ENCODE measurements around the gene CHD1.

CHD1 gene

DNA sequence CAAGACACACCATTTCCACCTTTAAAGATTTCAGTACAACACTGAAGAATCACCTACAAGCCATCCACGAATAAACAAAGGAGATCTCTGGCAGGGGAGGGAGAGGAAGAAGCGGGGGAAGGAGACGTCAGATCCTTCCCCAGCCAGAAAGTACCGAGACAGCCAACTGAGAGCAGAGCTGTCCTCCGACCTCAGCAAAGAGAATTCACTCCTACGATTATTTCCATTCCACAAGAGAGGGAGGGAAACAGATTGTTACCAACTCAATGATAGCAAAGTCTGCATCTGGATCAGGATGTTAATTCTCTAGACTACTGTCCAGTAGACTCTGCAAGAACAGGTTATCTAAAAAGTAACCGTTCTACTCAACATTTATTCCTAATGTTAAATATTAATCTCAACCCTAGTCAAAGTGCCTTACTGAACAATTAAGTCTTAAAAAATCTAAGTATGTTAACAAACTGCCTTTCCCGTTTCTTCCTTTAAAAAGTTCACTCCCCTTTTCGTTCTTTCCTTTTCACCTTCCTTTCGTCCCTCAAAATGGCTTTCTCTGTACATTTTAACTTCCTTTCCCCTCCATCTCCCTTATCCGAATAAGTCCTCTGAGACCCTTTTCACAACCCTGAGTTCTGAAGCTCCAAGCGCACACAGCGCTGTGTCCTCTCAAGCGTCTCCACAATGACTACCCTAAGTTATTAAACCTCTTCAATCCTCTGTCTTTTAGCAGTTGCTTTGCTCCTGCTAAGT is 1.4 kb downstream of the CHD1 start:
- DNase-seq (ENCODE audit: low read depth) = peak; percentile 64
- peak; percentile 37 for TF ChIP-seq POLR2A (IDR thresholded peaks at IDR 0.05; ENCODE audit: extremely low read depth, insufficient read length)
- TF ChIP-seq, protein P1, sequence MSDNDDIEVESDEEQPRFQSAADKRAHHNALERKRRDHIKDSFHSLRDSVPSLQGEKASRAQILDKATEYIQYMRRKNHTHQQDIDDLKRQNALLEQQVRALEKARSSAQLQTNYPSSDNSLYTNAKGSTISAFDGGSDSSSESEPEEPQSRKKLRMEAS (IDR thresholded peaks at IDR 0.05; ENCODE audit: low read depth, low read length) = no peak

GRCh38 chr5:98923966-98924365 is 4.8 kb downstream of the CHD1 start:
- no peak for TF ChIP-seq MYC (IDR thresholded peaks at IDR 0.05; ENCODE audit: low read depth, low read length)
- TF ChIP-seq, protein P2, sequence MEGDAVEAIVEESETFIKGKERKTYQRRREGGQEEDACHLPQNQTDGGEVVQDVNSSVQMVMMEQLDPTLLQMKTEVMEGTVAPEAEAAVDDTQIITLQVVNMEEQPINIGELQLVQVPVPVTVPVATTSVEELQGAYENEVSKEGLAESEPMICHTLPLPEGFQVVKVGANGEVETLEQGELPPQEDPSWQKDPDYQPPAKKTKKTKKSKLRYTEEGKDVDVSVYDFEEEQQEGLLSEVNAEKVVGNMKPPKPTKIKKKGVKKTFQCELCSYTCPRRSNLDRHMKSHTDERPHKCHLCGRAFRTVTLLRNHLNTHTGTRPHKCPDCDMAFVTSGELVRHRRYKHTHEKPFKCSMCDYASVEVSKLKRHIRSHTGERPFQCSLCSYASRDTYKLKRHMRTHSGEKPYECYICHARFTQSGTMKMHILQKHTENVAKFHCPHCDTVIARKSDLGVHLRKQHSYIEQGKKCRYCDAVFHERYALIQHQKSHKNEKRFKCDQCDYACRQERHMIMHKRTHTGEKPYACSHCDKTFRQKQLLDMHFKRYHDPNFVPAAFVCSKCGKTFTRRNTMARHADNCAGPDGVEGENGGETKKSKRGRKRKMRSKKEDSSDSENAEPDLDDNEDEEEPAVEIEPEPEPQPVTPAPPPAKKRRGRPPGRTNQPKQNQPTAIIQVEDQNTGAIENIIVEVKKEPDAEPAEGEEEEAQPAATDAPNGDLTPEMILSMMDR (IDR thresholded peaks at IDR 0.05; ENCODE audit: low read depth, low read length) = no peak
- TF ChIP-seq POLR2A (IDR thresholded peaks at IDR 0.05; ENCODE audit: extremely low read depth, insufficient read length) = no peak
- TF ChIP-seq, protein P1 (IDR thresholded peaks at IDR 0.05; ENCODE audit: low read depth, low read length) = no peak
- DNase-seq (ENCODE audit: low read depth) = no peak
- no peak overlapping the region for H3K4me3 ChIP-seq (ENCODE audit: low read depth, low read length)

More for the DNA sequence above, 1.4 kb downstream of the CHD1 start:
- peak overlapping the region; percentile 97 for H3K4me3 ChIP-seq (ENCODE audit: low read depth, low read length)

GRCh38 chr5:98921947-98922505 is 6.8 kb downstream of the CHD1 start:
- no peak overlapping the region for H3K4me3 ChIP-seq (ENCODE audit: low read depth, low read length)
- TF ChIP-seq MYC (IDR thresholded peaks at IDR 0.05; ENCODE audit: low read depth, low read length) (no peak), POLR2A (IDR thresholded peaks at IDR 0.05; ENCODE audit: extremely low read depth, insufficient read length) (no peak)
- TF ChIP-seq, protein P2 (IDR thresholded peaks at IDR 0.05; ENCODE audit: low read depth, low read length) = no peak
- TF ChIP-seq, protein P1 (IDR thresholded peaks at IDR 0.05; ENCODE audit: low read depth, low read length) = no peak
- DNase-seq (ENCODE audit: low read depth) = no peak

GRCh38 chr5:98917433-98917832 is 11.4 kb downstream of the CHD1 start:
- TF ChIP-seq MYC (IDR thresholded peaks at IDR 0.05; ENCODE audit: low read depth, low read length) (no peak), POLR2A (IDR thresholded peaks at IDR 0.05; ENCODE audit: extremely low read depth, insufficient read length) (no peak)
- TF ChIP-seq, protein P2 (IDR thresholded peaks at IDR 0.05; ENCODE audit: low read depth, low read length) = no peak
- TF ChIP-seq, protein P1 (IDR thresholded peaks at IDR 0.05; ENCODE audit: low read depth, low read length) = no peak
- no peak for DNase-seq (ENCODE audit: low read depth)
- H3K4me3 ChIP-seq (ENCODE audit: low read depth, low read length) = no peak overlapping the region

GRCh38 chr5:98916540-98916939 is 12.3 kb downstream of the CHD1 start:
- H3K4me3 ChIP-seq (ENCODE audit: low read depth, low read length) = no peak overlapping the region
- no peak for TF ChIP-seq MYC (IDR thresholded peaks at IDR 0.05; ENCODE audit: low read depth, low read length)
- TF ChIP-seq, protein P1 (IDR thresholded peaks at IDR 0.05; ENCODE audit: low read depth, low read length) = no peak
- no peak for TF ChIP-seq POLR2A (IDR thresholded peaks at IDR 0.05; ENCODE audit: extremely low read depth, insufficient read length)
- TF ChIP-seq, protein P2 (IDR thresholded peaks at IDR 0.05; ENCODE audit: low read depth, low read length) = no peak
- no peak for DNase-seq (ENCODE audit: low read depth)

GRCh38 chr5:98913911-98914310 is 14.9 kb downstream of the CHD1 start:
- H3K4me3 ChIP-seq (ENCODE audit: low read depth, low read length) = no peak overlapping the region
- TF ChIP-seq, protein P2 (IDR thresholded peaks at IDR 0.05; ENCODE audit: low read depth, low read length) = no peak
- TF ChIP-seq MYC (IDR thresholded peaks at IDR 0.05; ENCODE audit: low read depth, low read length) = no peak
- TF ChIP-seq, protein P1 (IDR thresholded peaks at IDR 0.05; ENCODE audit: low read depth, low read length) = no peak
- TF ChIP-seq POLR2A (IDR thresholded peaks at IDR 0.05; ENCODE audit: extremely low read depth, insufficient read length) = no peak
- DNase-seq (ENCODE audit: low read depth) = no peak

Data from NB4 (cell line).